ENCODE data around the gene CFB. TPM values are rescaled to one million over a fixed set of nuclear protein-coding genes. Genes with fewer than 3 reads are reported as not detected.

Gene CFB
- total RNA-seq, 1 experiment from 2014 or later = 0.32 TPM

- Histone ChIP-seq H3K27ac (ENCODE audit: low read depth, low read length, poor library complexity, severe bottlenecking) (no peak overlapping the region), H3K9me3 (ENCODE audit: low read depth, low read length, poor library complexity, severe bottlenecking) (no peaks in the 10 kb centered on the region), H3K27me3 (replicated peaks; ENCODE audit: insufficient read depth, low read depth, low read length, poor library complexity) (no peaks in the 10 kb centered on the region), H3K36me3 (ENCODE audit: insufficient read depth, low read length, poor library complexity, severe bottlenecking) (no peaks in the 10 kb centered on the region), H3K4me3 (ENCODE audit: low read depth, low read length, poor library complexity, severe bottlenecking) (no peak overlapping the region), H3K4me1 (ENCODE audit: insufficient read depth, low read length, poor library complexity, severe bottlenecking) (no peaks in the 10 kb centered on the region)
- ChIA-PET POLR2A (ENCODE audit: low non-redundant PET) (no interaction called here), CTCF (no interaction called here)
- intact Hi-C loops (cut with micrococcal nuclease; ENCODE audit: unreplicated experiment) = no loop called here
- DNase-seq (ENCODE audit: low spot score) = no peak
- TF ChIP-seq CTCF (conservative IDR thresholded peaks at IDR 0.05; ENCODE audit: low read depth, low read length) = no peak
- TF ChIP-seq EZH2 (IDR thresholded peaks at IDR 0.05; ENCODE audit: borderline replicate concordance, low read depth, low read length, poor library complexity, severe bottlenecking) = no peak
- BruUV-seq (replicated peaks) = no TSS peak
Measured at GRCh38 chr6:31940256-31940664, 5.6 kb upstream of the CFB start.

- H3K9me3 ChIP-seq (ENCODE audit: low read depth, low read length, poor library complexity, severe bottlenecking) = no peaks in the 10 kb centered on the region
- ChIA-PET CTCF (no interaction called here), POLR2A (ENCODE audit: low non-redundant PET) (no interaction called here)
- BruUV-seq (replicated peaks) = no TSS peak
- intact Hi-C loops (cut with micrococcal nuclease; ENCODE audit: unreplicated experiment) = no loop called here
- no peak overlapping the region for H3K4me3 ChIP-seq (ENCODE audit: low read depth, low read length, poor library complexity, severe bottlenecking)
- H3K36me3 ChIP-seq (ENCODE audit: insufficient read depth, low read length, poor library complexity, severe bottlenecking) = no peaks in the 10 kb centered on the region
- no peak for DNase-seq (ENCODE audit: low spot score)
- H3K4me1 ChIP-seq (ENCODE audit: insufficient read depth, low read length, poor library complexity, severe bottlenecking) = no peaks in the 10 kb centered on the region
- TF ChIP-seq CTCF (conservative IDR thresholded peaks at IDR 0.05; ENCODE audit: low read depth, low read length) = no peak
- TF ChIP-seq EZH2 (IDR thresholded peaks at IDR 0.05; ENCODE audit: borderline replicate concordance, low read depth, low read length, poor library complexity, severe bottlenecking) = no peak
- H3K27ac ChIP-seq (ENCODE audit: low read depth, low read length, poor library complexity, severe bottlenecking) = no peak overlapping the region
- H3K27me3 ChIP-seq (replicated peaks; ENCODE audit: insufficient read depth, low read depth, low read length, poor library complexity) = no peaks in the 10 kb centered on the region
Measured at GRCh38 chr6:31943742-31944141, 2.2 kb upstream of the CFB start.

DNA sequence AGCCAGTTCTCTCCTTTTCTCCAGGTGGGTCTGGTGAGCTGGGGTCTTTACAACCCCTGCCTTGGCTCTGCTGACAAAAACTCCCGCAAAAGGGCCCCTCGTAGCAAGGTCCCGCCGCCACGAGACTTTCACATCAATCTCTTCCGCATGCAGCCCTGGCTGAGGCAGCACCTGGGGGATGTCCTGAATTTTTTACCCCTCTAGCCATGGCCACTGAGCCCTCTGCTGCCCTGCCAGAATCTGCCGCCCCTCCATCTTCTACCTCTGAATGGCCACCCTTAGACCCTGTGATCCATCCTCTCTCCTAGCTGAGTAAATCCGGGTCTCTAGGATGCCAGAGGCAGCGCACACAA, 765 bp upstream of the CFB start:
- CTCF ChIA-PET = no interaction called here
- no peak overlapping the region for H3K4me3 ChIP-seq (ENCODE audit: low read depth, low read length, poor library complexity, severe bottlenecking)
- H3K9me3 ChIP-seq (ENCODE audit: low read depth, low read length, poor library complexity, severe bottlenecking) = no peaks in the 10 kb centered on the region
- H3K27me3 ChIP-seq (replicated peaks; ENCODE audit: insufficient read depth, low read depth, low read length, poor library complexity) = no peaks in the 10 kb centered on the region
- TF ChIP-seq EZH2 (IDR thresholded peaks at IDR 0.05; ENCODE audit: borderline replicate concordance, low read depth, low read length, poor library complexity, severe bottlenecking) (no peak), CTCF (conservative IDR thresholded peaks at IDR 0.05; ENCODE audit: low read depth, low read length) (no peak)
- no peak for DNase-seq (ENCODE audit: low spot score)
- H3K36me3 ChIP-seq (ENCODE audit: insufficient read depth, low read length, poor library complexity, severe bottlenecking) = no peaks in the 10 kb centered on the region
- intact Hi-C loops (cut with micrococcal nuclease; ENCODE audit: unreplicated experiment) = no loop called here
- H3K4me1 ChIP-seq (ENCODE audit: insufficient read depth, low read length, poor library complexity, severe bottlenecking) = no peaks in the 10 kb centered on the region
- no TSS peak for BruUV-seq (replicated peaks)
- no peak overlapping the region for H3K27ac ChIP-seq (ENCODE audit: low read depth, low read length, poor library complexity, severe bottlenecking)
- POLR2A ChIA-PET (ENCODE audit: low non-redundant PET) = no interaction called here

All from A673 (cell line).